Stimulated activated CD8-positive, alpha-beta memory T cell treated with anti-CD3 and anti-CD28 coated beads, Interleukin-4, amount 100 ng/mL, for 1 hour (primary cell): ENCODE data around the gene EIF5.
"Not testable (repeated sequence)": the region's sequence is repeated elsewhere in the genome, so short reads cannot be mapped to it uniquely, and the experiment has no call there.

Experiments used
- DNase-seq, 2 donors: peaks; one replicate each; pipeline ENCODE4 v3.0.0-alpha.2; 2020; ENCODE audit warnings: low read depth in 2 of 2, low spot score in 1 of 2

EIF5 gene

DNA sequence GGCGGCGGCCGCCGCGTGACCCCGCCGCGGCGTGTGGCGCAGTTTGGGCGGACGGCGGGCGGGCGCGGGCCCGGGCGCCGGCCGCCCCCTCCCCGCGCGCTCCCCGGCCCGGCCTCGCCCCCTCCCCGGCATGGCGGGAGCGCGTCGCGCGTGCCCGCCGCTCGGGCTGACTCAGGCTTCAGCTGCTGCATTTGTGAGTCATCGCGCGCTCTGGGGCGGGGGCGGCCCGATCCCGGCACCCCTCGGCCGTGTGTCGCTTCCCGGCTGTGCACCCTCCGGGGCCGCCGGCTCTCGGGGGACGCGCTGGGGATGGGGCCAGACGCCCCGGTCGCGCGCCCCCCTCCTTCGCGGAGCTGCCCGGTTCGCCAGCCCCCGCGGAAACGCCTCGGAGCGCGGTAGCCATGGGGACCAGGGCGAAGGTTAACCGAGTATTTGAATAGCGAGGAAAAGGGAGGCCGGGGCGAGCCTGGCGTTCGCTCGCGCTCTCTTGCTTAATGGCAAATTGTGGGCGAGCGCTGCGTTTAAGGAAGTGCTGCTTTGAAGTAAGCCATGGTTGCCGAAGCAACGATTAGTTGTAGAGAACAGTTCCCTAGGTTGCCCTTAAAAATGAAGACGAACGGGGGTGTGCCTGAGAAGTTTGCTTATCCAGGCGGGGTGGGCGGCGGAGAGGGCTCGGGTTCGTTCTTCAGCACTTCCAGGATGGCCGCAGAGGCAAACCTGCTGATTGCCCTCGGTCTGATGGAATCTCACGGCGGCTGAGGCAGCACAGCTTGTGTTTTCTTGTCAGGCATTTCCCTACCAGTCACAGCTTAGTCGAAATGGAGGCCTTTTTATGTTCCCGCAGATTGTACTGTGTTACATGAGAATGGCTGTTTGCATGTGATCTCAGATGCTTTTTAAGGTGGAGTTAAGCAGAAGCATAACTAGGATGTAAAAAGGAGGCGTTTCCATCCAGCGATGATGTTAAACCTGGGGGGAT is 896 bp downstream of the EIF5 start:
- DNase-seq, result peak; percentile 34 to 55

DNA sequence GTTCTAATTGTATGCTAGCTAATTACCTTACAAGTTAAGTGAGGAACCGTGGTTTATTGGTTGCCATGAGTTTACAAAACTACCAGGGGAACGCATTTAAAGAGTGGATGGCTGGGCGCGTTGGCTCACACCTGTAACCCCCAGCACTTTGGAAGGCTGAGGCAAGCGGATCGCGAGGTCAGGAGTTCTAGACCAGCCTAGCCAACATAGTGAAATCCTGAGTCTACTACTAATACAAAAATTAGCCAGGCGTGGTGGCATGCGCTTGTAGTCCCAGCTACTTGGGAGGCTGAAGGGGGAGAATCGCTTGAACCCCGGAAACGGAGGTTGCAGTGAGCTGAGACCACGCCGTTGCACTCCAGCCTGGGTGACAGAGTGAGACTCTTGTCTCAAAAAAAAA is 2.2 kb downstream of the EIF5 start:
- DNase-seq, result no peak

DNA sequence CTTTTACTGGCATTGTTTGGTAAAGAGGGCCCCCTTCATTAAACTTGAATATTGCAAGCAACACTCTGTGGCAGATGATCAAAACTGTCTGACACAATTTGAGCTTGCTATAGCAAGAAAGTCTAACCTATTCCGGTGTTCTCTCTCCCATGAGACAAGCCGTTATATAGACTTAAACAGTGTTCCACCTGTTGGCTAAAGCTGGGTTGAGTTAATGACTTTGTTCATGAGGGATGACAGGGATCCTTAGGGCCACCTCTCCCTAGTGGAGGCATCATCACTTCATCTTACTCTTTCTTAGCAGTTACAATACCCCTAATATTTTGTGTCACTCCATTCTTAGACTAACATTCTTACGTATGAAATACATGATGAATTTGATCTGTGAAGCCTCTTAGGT is 3.8 kb downstream of the EIF5 start:
- DNase-seq, result no peak

DNA sequence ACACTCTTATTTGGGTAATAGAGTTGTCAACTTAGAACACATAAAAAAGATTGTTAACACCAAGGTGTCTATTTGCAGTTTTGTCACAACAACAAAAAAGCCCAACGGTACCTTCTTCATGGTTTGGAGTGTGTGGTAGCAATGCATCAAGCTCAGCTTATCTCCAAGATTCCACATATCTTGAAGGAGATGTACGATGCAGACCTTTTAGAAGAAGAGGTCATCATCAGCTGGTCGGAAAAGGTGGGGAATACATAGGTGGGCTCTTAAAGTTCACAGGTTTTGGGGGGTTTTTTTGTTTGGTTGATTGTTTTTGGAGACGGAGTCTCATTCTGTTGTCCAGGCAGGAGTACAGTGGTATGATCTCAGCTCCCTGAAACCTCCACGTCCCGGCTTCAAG is 5.5 kb downstream of the EIF5 start:
- no peak for DNase-seq

DNA sequence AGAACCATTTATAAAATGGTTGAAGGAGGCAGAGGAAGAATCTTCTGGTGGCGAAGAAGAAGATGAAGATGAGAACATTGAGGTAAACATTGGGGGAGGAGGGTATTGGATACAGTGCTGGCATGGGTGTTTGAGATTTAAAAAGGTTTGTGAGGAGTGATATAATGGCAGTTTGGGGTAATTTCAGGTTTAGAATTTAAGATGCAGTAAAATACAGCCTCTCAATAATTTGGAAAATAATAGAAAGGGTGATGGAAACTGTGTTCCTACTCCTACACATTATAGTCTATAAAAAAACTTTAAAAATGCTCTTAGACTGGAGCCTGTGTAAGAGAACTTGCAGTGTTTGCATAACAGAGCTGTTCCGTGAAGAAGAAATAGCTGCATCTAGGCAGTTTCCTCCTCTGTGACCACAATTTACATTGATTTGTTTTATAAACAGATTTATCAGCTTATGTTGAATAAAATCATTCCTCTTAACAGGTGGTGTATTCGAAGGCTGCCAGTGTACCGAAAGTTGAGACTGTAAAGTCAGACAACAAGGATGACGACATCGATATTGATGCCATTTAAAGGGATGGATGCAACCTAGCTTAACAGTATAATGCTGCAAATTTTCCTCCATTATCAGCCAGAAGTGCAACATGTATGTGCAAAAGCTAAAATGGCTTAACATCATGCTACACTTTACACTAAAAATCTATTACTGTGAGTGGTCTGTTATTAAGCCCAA is 6.6 kb downstream of the EIF5 start:
- DNase-seq, result no peak

DNA sequence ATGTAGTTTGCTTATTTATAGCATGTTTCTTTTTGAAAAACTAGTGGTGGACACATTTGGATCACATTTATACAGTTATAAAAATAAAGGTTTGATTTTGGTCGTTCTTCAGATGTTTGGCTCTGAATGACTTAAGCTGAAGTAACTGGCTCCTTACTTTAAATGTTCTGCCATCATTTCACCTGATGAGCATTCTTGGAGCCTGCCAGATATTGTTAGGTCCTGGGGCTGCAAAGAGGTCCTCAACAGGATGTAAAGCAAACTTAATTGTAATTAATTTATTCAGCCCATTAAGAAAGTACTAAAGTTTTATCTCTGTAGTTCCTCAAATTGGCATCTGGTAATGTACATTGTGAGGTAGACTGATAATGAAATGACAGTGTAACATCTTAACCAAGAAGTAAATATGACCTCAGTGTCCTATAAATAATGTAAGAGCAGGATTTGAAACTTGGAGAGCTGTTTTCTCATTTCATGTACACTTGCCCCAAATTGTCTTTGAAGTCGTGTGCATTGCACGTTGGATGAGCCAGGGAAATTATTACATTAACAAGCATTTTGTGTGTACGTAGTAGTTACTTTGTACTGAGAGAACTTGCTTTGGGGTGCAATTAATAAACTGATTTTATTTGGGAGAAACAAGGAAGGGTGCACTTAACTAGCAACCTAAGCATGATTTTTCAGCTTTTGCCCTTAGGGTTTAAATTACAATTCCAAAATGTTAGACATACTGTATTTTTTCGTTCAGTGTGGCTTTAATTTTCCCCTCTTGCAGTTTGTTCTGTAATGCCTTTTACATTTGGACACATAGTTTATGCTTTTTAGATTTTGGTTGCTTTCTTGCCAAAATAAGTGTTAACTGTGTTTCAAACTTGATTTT is 7.5 kb downstream of the EIF5 start:
- no peak for DNase-seq

DNA sequence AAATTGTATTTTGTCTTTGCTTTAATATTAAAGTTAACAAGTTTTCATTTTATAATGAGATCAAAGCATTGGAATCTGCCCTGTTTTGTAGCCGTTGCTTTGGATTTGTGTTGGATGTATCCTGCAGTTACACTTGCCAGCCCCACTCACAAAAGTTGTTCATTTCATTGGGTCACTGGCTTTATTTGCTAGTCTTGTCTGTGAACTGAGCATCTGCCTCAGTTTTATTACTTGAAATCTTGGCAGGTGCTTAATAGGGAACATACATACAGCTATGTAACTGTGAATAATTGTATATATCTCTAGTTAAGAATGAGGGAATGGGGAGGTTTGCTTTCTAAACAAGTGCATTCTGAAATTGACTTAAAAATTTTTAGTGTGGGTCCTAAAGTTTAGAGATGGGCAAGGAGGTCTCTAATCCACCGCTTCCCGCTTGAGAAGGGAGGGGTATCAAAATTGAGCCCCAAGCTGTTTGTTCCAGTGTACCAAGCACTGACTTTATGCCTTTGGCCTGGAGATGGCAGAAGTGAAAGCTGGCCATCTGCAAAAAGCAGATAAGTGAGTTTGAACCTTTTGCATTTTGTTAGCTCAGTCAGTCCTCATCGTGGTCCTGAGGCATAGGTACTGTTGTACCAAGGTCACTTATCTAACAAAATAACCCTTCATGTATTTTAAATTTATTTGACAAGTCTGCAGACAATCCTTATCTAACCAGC is 9.3 kb downstream of the EIF5 start:
- no peak for DNase-seq

DNA sequence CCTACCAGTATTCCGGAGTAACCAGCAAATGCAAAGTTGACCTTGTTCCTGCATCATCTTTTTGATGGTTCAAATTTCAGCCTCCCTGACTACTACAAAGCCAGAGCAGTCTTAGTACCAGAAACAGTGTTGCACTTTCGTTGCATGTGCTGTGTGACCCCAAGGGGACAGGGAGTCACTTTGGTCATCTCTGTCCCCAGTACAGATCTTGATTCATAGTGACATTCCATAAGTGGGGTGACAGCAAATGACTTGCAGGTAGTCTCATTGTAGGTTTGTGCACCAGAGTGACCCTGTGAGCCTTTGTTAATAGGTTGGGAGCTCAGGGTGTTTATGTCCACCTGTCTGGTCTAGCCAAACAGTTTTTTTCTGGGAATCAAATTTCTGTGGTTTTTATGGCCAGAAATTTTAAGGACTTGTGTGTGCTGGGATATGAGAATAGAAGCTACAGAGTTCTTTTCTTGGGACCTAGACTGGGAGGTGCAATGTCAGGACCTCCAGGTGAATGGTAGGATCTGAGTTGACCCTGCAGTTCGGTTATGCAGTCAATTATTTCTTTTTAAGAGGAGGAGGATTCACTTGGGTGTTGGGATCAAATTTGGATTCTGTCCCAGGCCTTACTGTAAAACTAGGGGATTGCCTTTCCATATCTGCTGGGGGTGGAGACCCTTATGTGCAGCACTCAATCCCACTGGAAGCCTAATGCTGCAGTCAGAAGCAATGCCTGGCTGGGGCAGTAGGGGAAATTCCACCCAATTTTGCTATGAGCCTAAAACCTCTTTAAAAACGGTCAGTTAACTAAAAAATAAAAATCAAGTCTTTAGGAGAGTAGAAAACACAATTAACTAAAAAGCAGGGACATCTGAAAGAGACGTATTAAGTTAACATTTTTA is 10.1 kb downstream of the EIF5 start:
- DNase-seq, result no peak

DNA sequence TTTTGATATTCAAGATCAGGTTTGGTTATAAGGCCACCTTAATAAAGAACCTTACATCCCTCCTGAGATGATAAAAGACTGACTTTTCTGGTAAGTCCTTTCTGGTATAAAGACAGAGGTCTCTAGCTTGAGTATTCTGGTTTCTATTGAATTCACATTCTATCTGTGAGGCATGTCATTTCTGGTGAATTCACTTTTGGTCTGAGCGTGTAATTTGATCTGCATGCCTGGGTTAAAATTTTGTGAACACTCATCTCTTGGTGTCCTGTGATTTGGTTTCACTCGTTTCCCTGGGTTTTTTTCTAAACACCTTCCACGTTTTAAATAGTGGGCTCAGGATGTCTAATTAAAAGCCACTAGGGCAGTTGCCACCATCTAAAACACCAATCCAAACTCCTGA is 12.2 kb downstream of the EIF5 start:
- no peak for DNase-seq

DNA sequence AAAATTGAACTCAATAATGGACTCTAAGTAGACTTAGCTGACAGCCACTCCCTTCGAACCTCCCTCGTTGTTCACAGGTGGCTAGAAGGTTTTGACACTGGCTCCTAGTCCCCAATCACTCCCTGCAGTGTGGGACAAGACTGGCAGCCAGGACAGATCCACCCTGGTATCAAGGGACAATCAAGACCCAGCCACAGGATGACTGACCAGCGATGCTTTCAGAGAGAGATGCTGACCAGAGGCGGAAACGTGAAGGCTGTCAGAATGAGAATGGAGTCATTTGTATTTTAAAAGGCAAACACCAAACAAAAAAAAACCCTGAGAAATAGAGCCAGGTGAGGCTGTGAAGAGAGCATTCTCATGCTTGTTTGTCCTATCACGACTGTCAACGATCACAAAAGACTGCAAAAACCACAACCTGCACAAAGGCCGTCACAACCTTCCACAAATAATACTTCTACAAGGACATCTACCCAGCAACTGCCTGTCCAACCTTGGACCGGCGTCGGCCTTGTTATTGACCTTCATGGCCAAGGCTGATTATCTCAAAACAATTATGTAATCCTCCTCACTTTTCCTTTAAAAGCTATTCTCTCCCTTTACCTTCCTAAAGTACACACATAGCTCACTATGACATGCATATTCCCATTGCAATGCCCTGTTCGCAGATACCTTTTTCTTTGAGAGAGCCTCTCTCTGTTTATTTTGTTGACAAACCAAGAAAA is 13.2 kb downstream of the EIF5 start:
- DNase-seq, result no peak

DNA sequence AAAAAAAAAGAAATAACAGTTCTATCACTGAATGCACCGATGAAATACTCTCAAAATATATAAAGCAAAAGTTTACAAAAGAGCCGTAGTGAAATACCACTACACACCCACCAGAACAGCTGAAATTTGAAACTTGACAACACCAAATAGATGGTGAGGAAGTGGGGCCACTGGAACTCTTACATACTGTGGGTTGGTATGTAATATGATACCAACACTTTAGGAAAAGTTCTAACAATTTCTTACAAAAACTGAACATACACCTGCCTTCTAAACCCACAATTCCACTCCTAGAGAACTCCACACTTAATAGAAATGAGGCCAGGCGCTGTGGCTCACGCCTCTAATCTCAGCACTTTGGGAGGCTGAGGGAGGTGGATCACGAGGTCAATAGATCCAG is 14.1 kb downstream of the EIF5 start:
- DNase-seq, result no peak

DNA sequence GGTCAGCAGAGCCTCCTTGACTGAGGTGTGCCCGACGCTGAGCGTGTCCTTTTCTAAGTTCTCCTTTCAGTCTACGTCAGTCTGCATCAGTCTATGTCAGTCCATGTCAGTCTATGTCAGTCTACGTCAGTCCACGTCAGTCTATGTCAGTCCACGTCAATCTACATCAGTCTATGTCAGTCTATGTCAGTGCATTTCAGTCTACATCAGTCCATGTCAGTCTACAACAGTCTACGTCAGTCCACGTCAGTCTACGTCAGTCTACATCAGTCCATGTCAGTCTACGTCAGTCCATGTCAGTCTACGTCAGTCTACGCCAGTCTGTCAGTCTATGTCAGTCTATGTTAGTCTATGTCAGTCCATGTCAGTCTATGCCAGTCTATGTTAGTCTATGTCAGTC is 15.9 kb downstream of the EIF5 start:
- DNase-seq, result no peak

DNA sequence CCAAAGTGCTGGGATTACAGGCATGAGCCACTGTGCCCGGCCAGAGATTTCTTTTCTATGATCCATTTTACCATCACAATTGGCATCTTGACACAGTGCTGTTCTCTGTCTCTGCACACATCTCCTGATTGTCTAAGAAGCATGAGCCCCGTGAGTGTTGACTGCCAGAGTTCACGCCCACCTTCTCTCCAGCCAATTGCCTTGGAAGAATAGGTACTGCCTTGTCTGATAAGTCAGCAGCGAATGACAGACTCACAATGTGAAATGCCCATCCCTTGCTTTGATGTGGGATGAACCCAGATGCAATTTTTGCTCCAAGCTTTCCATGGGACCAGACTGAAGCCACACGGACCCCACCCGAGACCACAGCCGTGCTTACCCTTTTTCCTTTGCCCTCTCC is 19.3 kb downstream of the EIF5 start:
- DNase-seq, result no peak

DNA sequence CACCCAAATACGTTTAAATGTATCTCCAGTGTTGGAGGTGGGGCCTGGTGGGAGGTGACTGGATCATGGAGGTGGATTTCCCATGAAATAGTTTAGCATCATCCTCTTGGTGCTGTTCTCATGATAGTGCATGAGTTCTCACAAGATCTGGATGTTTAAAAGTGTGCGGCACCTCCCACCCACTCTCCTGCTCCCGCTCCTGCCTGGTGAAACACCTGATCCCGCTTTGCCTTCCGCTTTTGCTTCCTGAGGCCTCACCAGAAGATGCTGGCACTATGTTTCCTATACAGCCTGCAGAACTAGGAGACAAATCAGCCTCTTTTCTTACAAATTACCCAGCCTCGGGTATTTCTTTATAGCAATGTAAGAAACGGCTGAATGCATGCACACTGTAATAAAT is 20.1 kb downstream of the EIF5 start:
- DNase-seq, result no peak

DNA sequence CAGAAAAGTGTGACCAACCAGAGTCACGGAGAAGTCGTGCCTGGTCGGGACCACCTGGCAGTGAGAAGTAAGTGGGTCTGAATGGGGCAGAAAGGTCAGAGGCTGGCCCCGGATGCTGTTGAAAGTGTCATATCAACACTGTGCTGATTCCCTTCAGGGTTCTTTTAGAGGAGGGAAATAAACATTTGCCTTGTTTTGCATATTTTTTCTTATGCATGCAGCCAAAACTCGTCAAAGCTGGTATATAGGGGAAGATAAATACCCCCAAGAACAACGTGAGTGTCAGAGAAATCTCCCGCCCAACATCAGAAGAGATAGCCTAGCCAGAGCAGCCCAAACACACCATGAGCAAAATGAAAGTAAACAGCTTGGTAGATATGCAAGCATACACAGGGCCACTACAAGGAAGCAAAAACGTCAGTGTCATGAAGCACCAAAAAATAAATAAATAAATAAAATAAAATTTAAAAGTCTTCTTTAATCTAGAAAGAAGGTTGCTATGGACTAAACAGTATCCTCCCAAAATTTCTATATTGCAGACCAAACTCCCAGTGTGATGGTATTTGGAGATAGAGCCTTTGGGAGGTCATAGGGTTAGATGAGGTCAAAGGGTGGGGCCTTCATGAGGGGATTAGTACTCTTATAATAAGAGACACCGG is 22.1 kb downstream of the EIF5 start:
- no peak for DNase-seq

DNA sequence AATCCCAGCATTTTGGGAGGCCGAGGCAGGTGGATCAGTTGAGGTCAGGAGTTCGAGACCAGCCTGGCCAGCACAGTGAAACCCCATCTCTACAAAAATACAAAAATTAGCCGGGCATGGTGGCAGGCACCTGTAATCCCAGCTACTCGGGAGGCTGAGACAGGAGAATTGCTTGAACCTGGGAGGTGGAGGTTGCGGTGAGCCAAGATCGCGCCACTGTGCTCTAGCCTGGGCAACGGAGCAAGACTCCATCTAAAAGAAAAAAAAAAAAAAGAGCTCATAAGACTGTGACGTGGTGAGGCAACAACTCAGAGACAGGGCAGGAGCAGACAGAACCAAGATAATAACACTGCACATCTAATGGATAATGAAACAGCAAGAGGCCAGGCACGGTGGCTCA is 23.5 kb downstream of the EIF5 start:
- DNase-seq, result not testable (repeated sequence)

DNA sequence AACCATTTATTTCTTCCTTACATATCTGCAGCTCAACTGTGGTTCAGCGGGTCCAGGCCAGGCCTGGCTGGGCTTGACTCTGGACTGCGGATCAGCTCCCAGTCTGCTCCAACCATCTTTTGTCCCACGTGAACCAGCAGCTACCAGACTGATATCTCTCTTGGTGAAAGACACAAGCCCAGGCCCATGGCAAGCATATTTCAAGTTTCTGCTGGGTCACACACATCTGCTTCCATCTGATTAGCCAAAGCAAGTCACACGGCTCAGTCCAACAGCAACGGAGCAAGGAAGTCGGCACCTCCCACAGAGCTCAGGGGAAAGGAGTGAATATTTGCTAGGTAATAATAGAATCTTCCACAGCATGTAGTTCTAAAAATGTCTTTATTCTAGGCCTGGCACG is 26.5 kb downstream of the EIF5 start:
- no peak for DNase-seq

DNA sequence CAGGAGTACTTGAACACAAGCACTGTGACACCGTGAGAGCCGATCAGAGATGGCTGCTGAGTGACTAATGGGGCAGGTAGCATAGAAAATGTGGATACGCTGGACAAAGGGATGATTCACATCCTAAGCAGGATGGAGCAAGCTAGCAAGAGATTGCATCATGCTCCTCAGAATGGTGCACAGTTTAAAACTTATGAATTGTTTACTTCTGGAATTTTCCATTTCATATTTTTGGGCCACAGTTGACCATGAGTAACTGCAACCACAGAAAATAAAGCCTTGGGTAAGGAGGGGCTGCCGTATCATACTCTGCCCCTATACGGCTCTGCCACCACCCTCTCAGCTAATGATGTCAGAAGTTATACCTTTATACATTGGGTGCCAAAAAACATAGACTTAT is 27.8 kb downstream of the EIF5 start:
- no peak for DNase-seq

DNA sequence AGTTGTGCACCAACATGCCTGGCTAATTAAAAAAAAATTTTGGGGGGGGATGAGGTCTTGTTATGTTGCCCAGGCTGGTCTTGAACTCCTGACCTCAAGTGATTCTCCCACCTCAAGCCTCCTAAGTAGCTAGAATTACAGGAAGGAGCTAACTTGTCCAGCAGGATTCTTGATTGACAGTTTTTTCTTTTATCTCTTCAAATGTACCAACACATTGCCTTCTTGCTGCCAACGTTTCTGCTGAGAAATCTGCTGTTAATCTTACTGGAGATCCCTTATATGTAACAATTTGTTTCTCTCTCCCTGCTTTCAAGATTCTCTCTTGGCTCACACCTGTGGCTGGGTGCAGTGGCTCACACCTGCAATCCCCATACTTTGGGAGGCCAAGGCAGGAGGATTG is 28.7 kb downstream of the EIF5 start:
- DNase-seq, result no peak
